NAMALWA (cell line): ENCODE data around the gene PEBP1.

Source experiments
- DNase-seq: peaks from one replicate; pipeline ENCODE4 v3.0.0-alpha.2; 2015; ENCODE audit warnings: low spot score

Gene PEBP1

DNA sequence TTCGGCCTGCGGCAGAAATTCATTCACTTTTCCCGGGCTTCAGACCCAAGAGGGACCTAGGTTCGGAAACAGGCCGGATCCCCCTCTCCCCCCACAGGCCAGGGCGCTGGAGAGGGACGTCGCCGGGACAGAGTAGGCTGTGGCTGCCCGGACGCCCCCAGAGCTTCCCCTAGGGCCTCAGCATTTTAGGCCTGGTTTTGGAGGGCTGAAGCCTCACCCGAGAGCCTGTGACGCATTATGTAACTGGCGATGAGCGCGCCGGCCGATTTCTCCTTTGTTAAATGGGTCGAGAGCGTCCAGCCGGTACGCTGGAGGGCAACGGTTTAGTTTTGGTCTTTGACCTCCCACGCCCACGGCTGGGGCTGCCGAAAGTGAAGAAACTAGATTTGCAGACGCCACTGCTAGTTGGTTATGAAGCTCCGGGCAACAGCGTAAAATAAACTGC lies 657 bp downstream of the PEBP1 start:
- peak; percentile 46 for DNase-seq

DNA sequence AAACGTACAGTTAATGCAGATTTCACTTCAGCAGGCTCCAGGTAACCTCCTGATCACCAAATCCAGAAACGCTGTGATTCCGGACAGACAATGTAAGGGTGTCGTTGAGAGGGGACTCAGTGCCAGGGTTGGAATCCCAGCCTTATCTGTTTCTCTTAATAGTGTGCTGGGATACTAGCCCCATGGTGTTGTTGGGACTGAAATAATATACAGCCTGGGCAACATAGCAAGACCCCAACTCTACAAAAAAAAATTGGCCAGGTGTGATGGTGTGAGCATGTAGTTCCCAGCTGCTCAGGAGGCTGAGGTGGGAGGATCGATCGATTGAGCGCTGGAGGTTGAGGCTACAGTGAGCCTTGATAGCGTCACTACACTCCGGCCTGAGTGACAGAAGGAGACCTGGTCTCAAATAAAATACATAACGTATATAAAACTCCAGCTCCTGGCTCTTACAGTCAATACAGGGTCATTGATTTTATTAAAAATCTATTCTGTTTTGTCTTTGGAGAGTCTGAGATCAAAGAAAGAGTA lies 1.3 kb downstream of the PEBP1 start:
- no peak for DNase-seq

- DNase-seq = no peak
Observed at GRCh38 chr12:118140825-118141224, 4.9 kb downstream of the PEBP1 start.

GRCh38 chr12:118144499-118144898 lies 8.6 kb downstream of the PEBP1 start:
- DNase-seq = no peak

- DNase-seq = no peak
Observed at GRCh38 chr12:118145113-118145797, 9.3 kb downstream of the PEBP1 start.

DNA sequence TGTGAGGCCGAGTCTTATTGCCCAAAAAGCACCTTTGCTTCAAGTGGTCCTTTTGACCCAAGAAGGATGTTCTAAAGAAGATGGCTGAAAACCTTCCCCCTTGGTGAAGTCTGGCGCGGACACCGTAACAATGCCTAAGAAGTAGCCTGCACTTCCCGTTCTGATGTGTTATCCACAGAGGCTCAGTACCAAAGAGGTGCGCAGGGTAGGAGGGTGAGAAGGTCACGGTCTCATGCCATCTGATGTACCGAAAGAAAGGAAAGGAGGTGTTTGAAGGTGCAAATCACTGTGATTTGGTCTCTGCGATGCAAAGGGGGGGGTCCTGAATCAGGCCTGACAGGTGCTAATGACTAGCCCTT lies 9.9 kb downstream of the PEBP1 start:
- no peak for DNase-seq

GRCh38 chr12:118148287-118148686 lies 12.4 kb downstream of the PEBP1 start:
- no peak for DNase-seq

DNA sequence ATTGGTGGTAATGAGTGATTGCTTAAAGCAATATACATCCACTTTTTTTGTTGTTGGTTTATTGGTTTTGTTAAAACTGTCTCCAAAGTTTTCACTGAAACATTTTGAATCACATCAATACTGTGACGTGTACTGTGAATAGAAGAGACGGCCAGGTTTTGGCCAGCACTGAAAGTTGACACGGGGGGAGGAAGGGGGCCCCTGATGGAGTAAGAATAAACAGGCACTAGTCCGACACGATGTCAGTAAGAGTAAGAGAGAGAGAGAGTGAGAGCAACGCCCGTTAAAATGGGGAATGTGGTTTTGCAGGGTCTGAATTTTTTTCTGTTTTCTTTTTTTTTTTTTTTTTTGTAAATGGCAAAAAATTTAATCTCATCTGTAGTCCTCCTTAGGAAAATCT lies 14.7 kb downstream of the PEBP1 start:
- no peak for DNase-seq

- no peak for DNase-seq
Observed at GRCh38 chr12:118151755-118152154, 15.8 kb downstream of the PEBP1 start.

DNA sequence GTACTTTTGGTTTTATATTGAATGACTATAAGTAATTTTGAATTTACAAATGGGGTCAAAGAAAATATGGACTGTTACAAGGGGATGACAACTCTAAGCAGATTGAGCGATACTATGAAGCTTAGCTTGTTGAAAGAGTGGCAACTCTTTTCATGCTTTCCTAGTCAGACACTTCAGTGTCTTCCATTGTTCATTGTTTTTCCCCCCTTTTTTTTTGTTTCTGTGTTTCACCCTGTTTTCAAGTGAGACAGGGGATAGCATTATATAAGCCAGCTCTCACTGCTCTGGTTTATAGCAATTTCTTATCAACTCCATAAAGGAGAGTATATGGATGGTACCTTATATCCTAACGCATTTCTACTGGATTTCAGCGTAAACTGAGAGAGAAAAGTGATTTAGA lies 24.6 kb downstream of the PEBP1 start:
- no peak for DNase-seq

DNA sequence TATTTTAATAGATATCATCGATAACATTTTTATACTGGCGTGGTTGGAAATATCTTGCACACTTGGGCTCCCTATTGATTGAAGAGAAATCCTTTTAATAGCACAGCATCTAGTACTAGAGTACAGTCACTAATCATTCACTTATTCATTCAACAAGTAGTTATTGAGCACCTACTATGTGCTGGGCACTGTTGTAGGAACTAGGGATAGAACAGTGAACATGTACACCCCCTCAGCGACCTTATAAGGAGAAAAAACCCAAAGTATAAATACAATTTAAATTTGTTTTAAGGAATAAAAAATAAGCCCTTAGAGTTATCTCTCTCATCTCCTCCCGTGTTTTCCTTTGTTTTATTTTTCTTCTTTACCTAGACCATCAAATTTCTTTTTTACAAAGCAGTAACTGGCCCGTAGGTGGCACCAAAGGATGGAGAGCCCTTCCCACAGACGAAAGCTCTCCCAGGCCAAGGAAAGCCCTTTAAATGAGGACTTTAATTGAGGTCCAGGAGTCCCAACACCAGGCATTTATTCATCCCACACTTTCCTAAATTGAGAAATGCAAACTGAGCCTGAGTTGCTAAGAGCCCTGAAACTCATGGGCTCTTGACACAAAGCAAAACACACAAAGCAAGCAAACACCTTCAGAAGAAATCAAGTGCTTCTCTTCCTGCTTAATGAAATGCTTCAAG lies 29.0 kb downstream of the PEBP1 start:
- peak; percentile 43 for DNase-seq

DNA sequence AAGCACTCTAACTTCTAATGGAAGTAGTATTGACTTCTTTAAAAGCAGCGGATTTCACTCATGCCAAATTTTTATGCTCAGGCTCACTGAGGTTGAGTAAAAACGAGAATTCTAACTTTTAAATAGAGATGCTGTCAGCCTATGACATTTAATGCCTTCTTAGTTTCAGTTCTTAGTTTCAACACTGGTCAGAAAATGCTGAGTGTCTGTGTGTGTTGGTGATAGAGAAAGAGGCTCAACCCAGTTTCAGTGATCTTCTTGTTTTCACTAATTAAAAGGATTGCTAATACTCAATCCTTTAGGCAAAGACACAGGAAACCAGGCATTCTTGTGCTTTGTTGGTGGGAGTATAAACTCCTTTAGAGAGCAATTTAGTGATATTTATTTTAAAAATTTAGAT lies 31.0 kb downstream of the PEBP1 start:
- no peak for DNase-seq

DNA sequence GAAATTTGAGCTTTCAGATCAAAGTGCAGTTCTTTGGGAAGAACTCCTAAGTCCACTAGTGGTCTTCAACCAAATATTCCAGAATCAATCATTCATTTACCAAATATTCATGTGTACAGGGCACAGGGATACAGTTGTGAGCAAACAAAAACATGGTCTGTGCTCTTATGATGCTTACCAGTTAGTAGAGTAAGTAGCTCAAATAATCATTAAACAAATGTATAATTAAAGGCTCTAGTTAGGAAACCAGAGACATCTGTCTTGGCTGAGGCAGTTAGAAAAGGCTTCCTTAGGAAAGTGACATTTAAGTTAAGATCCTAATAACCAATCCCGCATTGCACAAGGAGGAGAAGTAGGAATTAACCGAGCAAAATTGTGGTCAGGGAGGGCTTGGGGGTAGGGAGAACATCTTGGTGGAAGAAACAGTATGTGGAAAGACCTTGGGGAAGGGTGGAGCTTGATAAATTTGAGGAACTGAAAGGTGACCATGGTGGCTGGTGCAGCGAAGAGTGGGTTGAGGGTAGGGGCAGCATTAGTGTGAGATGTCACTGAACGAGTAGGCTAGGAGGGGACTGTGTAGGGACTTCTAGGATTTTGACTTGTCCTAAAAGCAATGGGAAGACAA lies 40.0 kb downstream of the PEBP1 start:
- DNase-seq = no peak

- no peak for DNase-seq
Observed at GRCh38 chr12:118183155-118183554, 47.2 kb downstream of the PEBP1 start.

GRCh38 chr12:118183711-118184110 lies 47.8 kb downstream of the PEBP1 start:
- no peak for DNase-seq

GRCh38 chr12:118185602-118186397 lies 49.9 kb downstream of the PEBP1 start:
- DNase-seq = no peak

GRCh38 chr12:118187751-118188435 lies 52.0 kb downstream of the PEBP1 start:
- no peak for DNase-seq

- no peak for DNase-seq
Observed at GRCh38 chr12:118188690-118189371, 52.9 kb downstream of the PEBP1 start.

DNA sequence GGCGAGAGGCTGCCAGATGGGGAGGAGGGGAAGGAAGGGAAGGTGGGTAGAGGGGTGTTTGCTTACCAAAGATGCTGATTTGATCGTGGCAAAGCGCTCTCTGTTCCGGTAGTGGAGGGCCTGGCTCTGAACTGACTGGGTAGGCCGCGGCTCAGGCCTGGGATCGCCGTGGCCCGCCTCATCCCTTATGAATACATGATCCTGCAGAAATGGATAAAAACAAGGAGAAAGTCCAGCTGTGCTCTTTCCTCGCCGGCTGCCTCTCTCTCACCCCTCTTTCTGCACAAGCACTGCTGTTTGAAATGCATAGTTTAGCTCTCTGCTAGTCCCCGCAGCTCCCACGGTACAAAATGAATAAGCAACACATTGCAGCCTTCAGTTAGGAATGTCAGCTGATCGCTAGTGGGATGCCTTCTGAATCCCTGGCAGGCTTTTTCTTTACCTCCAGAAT lies 53.8 kb downstream of the PEBP1 start:
- DNase-seq = no peak

DNA sequence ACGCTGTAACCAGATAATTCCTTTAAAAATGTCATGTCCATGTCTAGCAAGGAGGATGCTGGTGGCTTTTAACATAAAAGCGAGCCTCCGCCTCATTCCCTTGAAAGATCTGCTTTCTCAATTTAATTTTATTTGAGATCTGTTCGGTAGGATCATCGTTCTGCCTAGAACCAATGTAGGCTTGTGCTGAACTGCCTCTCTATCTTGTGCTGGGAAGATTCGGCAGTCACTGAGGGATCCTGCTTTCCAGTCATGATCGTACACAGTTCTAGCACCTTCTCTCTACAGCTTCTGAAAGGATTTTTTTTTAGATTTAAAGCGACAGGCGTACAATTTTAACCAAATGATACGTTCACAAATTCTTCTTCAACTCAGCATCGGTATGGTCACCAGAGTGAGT lies 54.3 kb downstream of the PEBP1 start:
- DNase-seq = no peak

DNA sequence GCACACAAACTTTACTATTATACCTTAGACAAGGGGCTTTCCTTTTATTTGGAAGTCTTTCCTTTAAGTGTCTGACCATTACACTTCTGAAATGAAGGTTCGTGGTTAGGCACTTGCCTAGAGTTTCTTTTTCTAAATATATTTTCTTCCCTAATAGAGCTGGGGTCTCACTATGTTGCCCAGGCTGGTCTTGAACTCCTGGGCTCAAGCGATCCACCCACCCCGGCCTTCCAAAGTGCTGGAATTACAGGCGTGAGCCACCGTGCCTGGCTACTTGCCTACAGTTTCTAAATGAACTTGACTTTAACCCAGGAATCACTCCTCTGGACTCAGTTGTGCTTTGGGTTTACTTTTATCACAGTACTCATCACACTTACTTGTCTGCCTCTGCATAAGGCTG lies 57.6 kb downstream of the PEBP1 start:
- no peak for DNase-seq
